ENCODE measurements around the gene ZNF813. TPM values are rescaled to one million over a fixed set of nuclear protein-coding genes. Genes with fewer than 3 reads are reported as not detected.
A peak's percentile ranks its signal among the peaks of the same experiment; 100 is the strongest.

The ZNF813 gene
- total and polyA plus RNA-seq, 9 of the 15 experiments (the other 6 are each of a cell fraction or from before 2014, with no cell fraction given) = 1.3 to 8.0 (median 5.3) TPM

DNA sequence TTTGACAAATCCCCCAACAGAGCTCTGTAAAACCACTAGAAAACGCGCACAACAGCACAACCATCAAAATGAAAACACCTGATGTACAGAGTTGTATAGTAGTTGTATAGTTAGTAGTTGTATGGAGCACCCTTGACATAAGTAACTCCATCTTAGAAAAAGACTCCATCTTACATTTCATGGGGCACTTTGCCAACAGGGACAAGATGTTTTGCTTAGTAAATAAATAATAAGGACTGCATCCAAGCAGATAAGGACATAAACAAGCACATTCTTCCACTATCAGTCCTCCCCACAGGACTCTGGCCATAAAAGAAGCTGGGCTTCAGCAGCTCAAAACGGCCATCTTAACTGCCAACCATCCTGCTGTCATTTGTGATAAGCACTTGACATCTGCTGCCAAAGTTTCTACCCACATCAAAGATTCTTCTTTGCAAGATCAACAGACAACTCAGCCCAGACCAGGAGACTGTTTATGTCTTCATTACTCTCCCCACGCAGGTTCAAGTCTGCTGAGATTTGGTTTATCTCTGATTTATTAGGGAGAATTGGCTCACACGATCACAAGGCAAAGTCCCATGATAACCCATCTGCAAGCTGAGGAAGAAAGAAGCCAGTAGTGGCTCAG, 49.7 kb downstream of the ZNF813 start (continued):
- TF ChIP-seq POLR3G (IDR thresholded peaks at IDR 0.05; ENCODE audit: extremely low read depth, insufficient read length, insufficient replicate concordance) (no peak), GABPA (tag; conservative IDR thresholded peaks at IDR 0.05; ENCODE audit: low read depth) (no peak), ZBTB12 (CRISPR knock-in tag; IDR thresholded peaks at IDR 0.05) (peak; percentile 89), CBX1 (IDR thresholded peaks at IDR 0.05; ENCODE audit: low read depth) (no peak), SREBF2 (CRISPR knock-in tag; IDR thresholded peaks at IDR 0.05) (no peak), ESRRB (CRISPR knock-in tag; IDR thresholded peaks at IDR 0.05; ENCODE audit: borderline replicate concordance) (peak; percentile 41; the same call in 1 of the 2 replicates), CCNT2 (IDR thresholded peaks at IDR 0.05; ENCODE audit: borderline replicate concordance, extremely low read depth, insufficient read length, low read depth, low read length) (no peak), TAL1 (IDR thresholded peaks at IDR 0.05) (peak; percentile 92), CAMTA2 (CRISPR knock-in tag; conservative IDR thresholded peaks at IDR 0.05) (no peak), STAT5A (IDR thresholded peaks at IDR 0.05; ENCODE audit: borderline replicate concordance, low read length) (peak; percentile 76), ATF4 (CRISPR knock-in tag; IDR thresholded peaks at IDR 0.05) (peak; percentile 90), BRF2 (IDR thresholded peaks at IDR 0.05; ENCODE audit: borderline replicate concordance, insufficient read depth, insufficient read length) (no peak), MTA3 (IDR thresholded peaks at IDR 0.05; ENCODE audit: borderline replicate concordance) (no peak), KLF16 (IDR thresholded peaks at IDR 0.05) (peak; percentile 77), ZNF444 (CRISPR knock-in tag; IDR thresholded peaks at IDR 0.05) (no peak), HNRNPLL (IDR thresholded peaks at IDR 0.05; ENCODE audit: low read depth, low read length, poor library complexity, severe bottlenecking) (no peak), NCOA4 (IDR thresholded peaks at IDR 0.05; ENCODE audit: partially characterized antibody) (no peak), HNRNPK (IDR thresholded peaks at IDR 0.05; ENCODE audit: low read depth, low read length, poor library complexity, severe bottlenecking) (no peak), FOXJ3 (CRISPR knock-in tag; IDR thresholded peaks at IDR 0.05) (no peak), ZNF316 (IDR thresholded peaks at IDR 0.05) (no peak), CHCHD3 (CRISPR knock-in tag; IDR thresholded peaks at IDR 0.05) (no peak), MXI1 (IDR thresholded peaks at IDR 0.05; ENCODE audit: low read depth, low read length) (no peak)
- TF ChIP-seq, protein P1, sequence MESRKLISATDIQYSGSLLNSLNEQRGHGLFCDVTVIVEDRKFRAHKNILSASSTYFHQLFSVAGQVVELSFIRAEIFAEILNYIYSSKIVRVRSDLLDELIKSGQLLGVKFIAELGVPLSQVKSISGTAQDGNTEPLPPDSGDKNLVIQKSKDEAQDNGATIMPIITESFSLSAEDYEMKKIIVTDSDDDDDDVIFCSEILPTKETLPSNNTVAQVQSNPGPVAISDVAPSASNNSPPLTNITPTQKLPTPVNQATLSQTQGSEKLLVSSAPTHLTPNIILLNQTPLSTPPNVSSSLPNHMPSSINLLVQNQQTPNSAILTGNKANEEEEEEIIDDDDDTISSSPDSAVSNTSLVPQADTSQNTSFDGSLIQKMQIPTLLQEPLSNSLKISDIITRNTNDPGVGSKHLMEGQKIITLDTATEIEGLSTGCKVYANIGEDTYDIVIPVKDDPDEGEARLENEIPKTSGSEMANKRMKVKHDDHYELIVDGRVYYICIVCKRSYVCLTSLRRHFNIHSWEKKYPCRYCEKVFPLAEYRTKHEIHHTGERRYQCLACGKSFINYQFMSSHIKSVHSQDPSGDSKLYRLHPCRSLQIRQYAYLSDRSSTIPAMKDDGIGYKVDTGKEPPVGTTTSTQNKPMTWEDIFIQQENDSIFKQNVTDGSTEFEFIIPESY (CRISPR knock-in tag; IDR thresholded peaks at IDR 0.05) = no peak
- TF ChIP-seq, protein P2, sequence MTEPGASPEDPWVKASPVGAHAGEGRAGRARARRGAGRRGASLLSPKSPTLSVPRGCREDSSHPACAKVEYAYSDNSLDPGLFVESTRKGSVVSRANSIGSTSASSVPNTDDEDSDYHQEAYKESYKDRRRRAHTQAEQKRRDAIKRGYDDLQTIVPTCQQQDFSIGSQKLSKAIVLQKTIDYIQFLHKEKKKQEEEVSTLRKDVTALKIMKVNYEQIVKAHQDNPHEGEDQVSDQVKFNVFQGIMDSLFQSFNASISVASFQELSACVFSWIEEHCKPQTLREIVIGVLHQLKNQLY (CRISPR knock-in tag; conservative IDR thresholded peaks at IDR 0.05) = no peak

Data from K562 (cell line).